ENCODE data around the gene TNRC18. TPM values are rescaled to one million over a fixed set of nuclear protein-coding genes. Genes with fewer than 3 reads are reported as not detected.

Gene TNRC18
- total RNA-seq, 1 experiment from 2014 or later = 91.7 TPM

Other genes with a start within 250 kb of the TNRC18 start
- 51.7 and 57.8 TPM in 2 replicates for gene WIPI2, start 233.6 kb downstream of the TNRC18 start, total RNA-seq (2021)
- 27.7 and 38.6 TPM in 2 replicates for gene SLC29A4, start 140.9 kb downstream of the TNRC18 start, total RNA-seq (2021)
- gene FBXL18, start 90.0 kb upstream of the TNRC18 start, total RNA-seq (2021) = 18.4 and 18.9 TPM in 2 replicates
- 3,928 and 4,273 TPM in 2 replicates for gene ACTB, start 106.8 kb upstream of the TNRC18 start, total RNA-seq (2021)
- gene FSCN1, start 169.0 kb upstream of the TNRC18 start, total RNA-seq (2021) = 475 and 479 TPM in 2 replicates